Nephron (organoid): ENCODE measurements around the gene SLC37A3.

Experiments used
- H3K27ac Mint-ChIP-seq, 3 experiments: 2 replicates each; pipeline ENCODE4 v1.8.0; 2020; ENCODE audit warnings: mixed read lengths in 3 of 3, mild to moderate bottlenecking in 2 of 3, moderate library complexity in 1 of 3
- H3K27me3 Mint-ChIP-seq: 2 replicates; pipeline ENCODE4 v1.8.0; 2021; ENCODE audit warnings: low read depth, mild to moderate bottlenecking, moderate library complexity, mixed read lengths
- H3K36me3 Mint-ChIP-seq: 2 replicates; pipeline ENCODE4 v1.8.0; 2020; ENCODE audit warnings: low read depth, mixed read lengths
- H3K4me1 Mint-ChIP-seq: 2 replicates; pipeline ENCODE4 v1.8.0; 2020; ENCODE audit warnings: mixed read lengths
- H3K4me3 Mint-ChIP-seq, 3 experiments: 2 replicates each; pipeline ENCODE4 v1.8.0; 2020; ENCODE audit warnings: mild to moderate bottlenecking in 3 of 3, mixed read lengths in 3 of 3, moderate library complexity in 2 of 3
- H3K9me3 Mint-ChIP-seq: 2 replicates; pipeline ENCODE4 v1.8.0; 2020; ENCODE audit warnings: mixed read lengths
- CTCF ChIP-seq, 3 experiments: fragments of 200-600 bp; sonication (generic); IDR thresholded peaks; one replicate each; pipeline ENCODE4 v1.5.0; 2021; ENCODE audit warnings: antibody characterized with exemption in 3 of 3; ENCODE audit not compliant: unreplicated experiment in 3 of 3

Gene SLC37A3

GRCh38 chr7:140384894-140385545 is 13.3 kb downstream of the SLC37A3 start:
- Mint-ChIP-seq H3K36me3 (peaks cover 16% of the 10 kb centered on the region), H3K27ac (peak overlapping the region in 1 of 3 experiments; percentile 73), H3K4me1 (no peaks in the 10 kb centered on the region), H3K4me3 (no peak overlapping the region), H3K9me3 (no peaks in the 10 kb centered on the region), H3K27me3 (no peaks in the 10 kb centered on the region)
- TF ChIP-seq CTCF (IDR thresholded peaks at IDR 0.05; ENCODE audit: unreplicated experiment in 3 of 3): no peak

GRCh38 chr7:140383954-140384713 is 14.2 kb downstream of the SLC37A3 start:
- Mint-ChIP-seq H3K27ac (no peak overlapping the region), H3K9me3 (no peaks in the 10 kb centered on the region), H3K4me3 (no peak overlapping the region), H3K27me3 (no peaks in the 10 kb centered on the region), H3K36me3 (peaks cover 24% of the 10 kb centered on the region), H3K4me1 (no peaks in the 10 kb centered on the region)
- TF ChIP-seq CTCF (IDR thresholded peaks at IDR 0.05; ENCODE audit: unreplicated experiment in 3 of 3): no peak

- H3K4me1 Mint-ChIP-seq: no peaks in the 10 kb centered on the region
- no peak overlapping the region for H3K27ac Mint-ChIP-seq
- peaks cover 45% of the 10 kb centered on the region for H3K36me3 Mint-ChIP-seq
- H3K9me3 Mint-ChIP-seq: no peaks in the 10 kb centered on the region
- no peaks in the 10 kb centered on the region for H3K27me3 Mint-ChIP-seq
- H3K4me3 Mint-ChIP-seq: no peak overlapping the region
- no peak for TF ChIP-seq CTCF (IDR thresholded peaks at IDR 0.05; ENCODE audit: unreplicated experiment in 3 of 3)
These were observed 22.2 kb downstream of the SLC37A3 start for GRCh38 chr7:140375892-140376730.

- Mint-ChIP-seq H3K4me1 (no peaks in the 10 kb centered on the region), H3K36me3 (peaks cover 47% of the 10 kb centered on the region)
- no peak for TF ChIP-seq CTCF (IDR thresholded peaks at IDR 0.05; ENCODE audit: unreplicated experiment in 3 of 3)
These were observed 23.0 kb downstream of the SLC37A3 start for GRCh38 chr7:140375323-140375722.

GRCh38 chr7:140369294-140369693 is 29.0 kb downstream of the SLC37A3 start:
- Mint-ChIP-seq H3K36me3 (peaks cover 42% of the 10 kb centered on the region), H3K27ac (no peak overlapping the region), H3K4me1 (no peaks in the 10 kb centered on the region), H3K27me3 (no peaks in the 10 kb centered on the region), H3K4me3 (no peak overlapping the region), H3K9me3 (peaks cover 2% of the 10 kb centered on the region)
- TF ChIP-seq CTCF (IDR thresholded peaks at IDR 0.05; ENCODE audit: unreplicated experiment in 3 of 3): no peak

More at GRCh38 chr7:140375323-140375722, 23.0 kb downstream of the SLC37A3 start:
- no peak overlapping the region for H3K27ac Mint-ChIP-seq
- no peaks in the 10 kb centered on the region for H3K27me3 Mint-ChIP-seq
- H3K9me3 Mint-ChIP-seq: no peaks in the 10 kb centered on the region
- no peak overlapping the region for H3K4me3 Mint-ChIP-seq
